Neutrophil (primary cell): ENCODE measurements around the gene GRB10.

ENCODE experiments used
- H3K27ac ChIP-seq: fragments of 200-600 bp; sonication (generic); 2 replicates; pipeline ENCODE4 v1.5.1; 2016; ENCODE audit warnings: mild to moderate bottlenecking, moderate library complexity
- H3K27me3 ChIP-seq: fragments of 200-600 bp; sonication (generic); 2 replicates; pipeline ENCODE4 v1.6.0; 2016; ENCODE audit warnings: mild to moderate bottlenecking
- H3K36me3 ChIP-seq: fragments of 200-600 bp; sonication (generic); 2 replicates; pipeline ENCODE4 v1.5.1; 2017
- H3K4me1 ChIP-seq, 2 experiments: fragments of 200-600 bp in 1 of 2; sonication (generic) in 1 of 2; 1 replicate in 1 of 2; 2 replicates in 1 of 2; pipeline versions ENCODE4 v1.5.1 to v1.6.1; 2013 to 2016; ENCODE audit warnings: low read depth in 1 of 2, low read length in 1 of 2, mild to moderate bottlenecking in 1 of 2, moderate library complexity in 1 of 2; ENCODE audit not compliant: control insufficient read depth in 1 of 2, insufficient read depth in 1 of 2
- H3K4me3 ChIP-seq, 2 experiments: fragments of 200-600 bp in 1 of 2; sonication (generic) in 1 of 2; 1 replicate in 1 of 2; 2 replicates in 1 of 2; pipeline ENCODE4 v1.5.1; 2013 to 2016; ENCODE audit warnings: low read depth in 1 of 2, low read length in 1 of 2, mild to moderate bottlenecking in 1 of 2, moderate library complexity in 1 of 2
- H3K9me3 ChIP-seq: fragments of 200-600 bp; sonication (generic); 2 replicates; pipeline ENCODE4 v1.5.1; 2016
- TF ChIP-seq, protein P1 (sequence below): fragments of 200-600 bp; sonication (generic); IDR thresholded peaks from 2 replicates; pipeline ENCODE4 v1.5.1; 2016; ENCODE audit warnings: antibody characterized with exemption

The GRB10 gene

DNA sequence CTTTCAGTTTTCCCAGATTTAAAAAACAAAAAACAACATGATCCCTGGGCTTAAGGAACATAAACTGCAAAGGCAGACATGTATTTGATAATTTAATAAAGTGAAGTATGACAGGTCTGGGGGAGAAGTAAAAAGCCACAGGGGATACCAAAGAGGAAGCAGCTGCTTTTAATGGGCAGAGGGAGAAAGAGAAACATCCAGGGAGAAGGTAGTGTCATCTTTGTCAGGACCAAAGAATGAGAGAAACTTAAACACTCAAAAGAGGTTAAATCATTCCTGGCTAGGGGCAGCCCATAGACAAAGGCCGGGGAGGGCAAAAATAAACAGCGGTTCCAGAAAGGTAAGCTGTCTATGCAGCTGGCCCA is 94.5 kb downstream of the GRB10 start:
- TF ChIP-seq, protein P1, sequence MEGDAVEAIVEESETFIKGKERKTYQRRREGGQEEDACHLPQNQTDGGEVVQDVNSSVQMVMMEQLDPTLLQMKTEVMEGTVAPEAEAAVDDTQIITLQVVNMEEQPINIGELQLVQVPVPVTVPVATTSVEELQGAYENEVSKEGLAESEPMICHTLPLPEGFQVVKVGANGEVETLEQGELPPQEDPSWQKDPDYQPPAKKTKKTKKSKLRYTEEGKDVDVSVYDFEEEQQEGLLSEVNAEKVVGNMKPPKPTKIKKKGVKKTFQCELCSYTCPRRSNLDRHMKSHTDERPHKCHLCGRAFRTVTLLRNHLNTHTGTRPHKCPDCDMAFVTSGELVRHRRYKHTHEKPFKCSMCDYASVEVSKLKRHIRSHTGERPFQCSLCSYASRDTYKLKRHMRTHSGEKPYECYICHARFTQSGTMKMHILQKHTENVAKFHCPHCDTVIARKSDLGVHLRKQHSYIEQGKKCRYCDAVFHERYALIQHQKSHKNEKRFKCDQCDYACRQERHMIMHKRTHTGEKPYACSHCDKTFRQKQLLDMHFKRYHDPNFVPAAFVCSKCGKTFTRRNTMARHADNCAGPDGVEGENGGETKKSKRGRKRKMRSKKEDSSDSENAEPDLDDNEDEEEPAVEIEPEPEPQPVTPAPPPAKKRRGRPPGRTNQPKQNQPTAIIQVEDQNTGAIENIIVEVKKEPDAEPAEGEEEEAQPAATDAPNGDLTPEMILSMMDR: no peak
- no peak overlapping the region for H3K27ac ChIP-seq
- no peaks in the 10 kb centered on the region for H3K9me3 ChIP-seq
- H3K36me3 ChIP-seq: no peaks in the 10 kb centered on the region
- H3K4me1 ChIP-seq: peaks cover 7 to 10% of the 10 kb centered on the region in 2 experiments
- no peaks in the 10 kb centered on the region for H3K27me3 ChIP-seq
- H3K4me3 ChIP-seq: no peak overlapping the region

DNA sequence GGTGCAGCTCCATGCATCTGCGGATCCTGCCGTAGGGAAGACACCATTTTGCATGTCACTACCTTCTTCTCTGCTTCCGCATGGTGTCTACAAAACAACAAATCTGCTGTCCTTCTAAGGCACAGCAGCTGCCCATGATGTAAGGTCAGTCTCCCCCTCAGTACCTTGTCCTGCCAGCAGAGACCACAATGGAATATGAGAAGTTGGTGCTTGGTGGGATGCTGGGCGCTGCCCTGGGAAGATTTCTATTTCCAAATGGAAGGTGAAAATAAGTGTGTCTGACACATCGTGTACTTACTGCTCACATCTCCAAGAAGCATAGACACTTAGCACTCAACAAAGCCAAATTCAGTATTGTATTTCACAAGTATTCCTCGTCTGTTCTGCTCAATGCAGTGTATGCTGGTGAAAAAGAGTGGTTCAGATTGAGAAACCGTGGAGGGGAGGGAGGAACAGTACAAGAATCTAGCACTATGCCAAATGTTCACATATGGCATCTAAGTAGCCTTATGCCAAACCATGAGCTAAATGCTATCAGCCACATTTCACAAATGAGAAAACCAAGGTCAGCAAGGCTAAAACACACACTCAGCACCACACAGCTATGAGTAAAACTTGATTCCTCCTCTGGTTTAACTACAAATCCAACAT is 95.0 kb downstream of the GRB10 start:
- Histone ChIP-seq H3K4me1 (peaks cover 7 to 10% of the 10 kb centered on the region in 2 experiments), H3K27ac (no peak overlapping the region), H3K9me3 (no peaks in the 10 kb centered on the region), H3K4me3 (no peak overlapping the region), H3K27me3 (no peaks in the 10 kb centered on the region), H3K36me3 (no peaks in the 10 kb centered on the region)
- TF ChIP-seq, protein P1: no peak

DNA sequence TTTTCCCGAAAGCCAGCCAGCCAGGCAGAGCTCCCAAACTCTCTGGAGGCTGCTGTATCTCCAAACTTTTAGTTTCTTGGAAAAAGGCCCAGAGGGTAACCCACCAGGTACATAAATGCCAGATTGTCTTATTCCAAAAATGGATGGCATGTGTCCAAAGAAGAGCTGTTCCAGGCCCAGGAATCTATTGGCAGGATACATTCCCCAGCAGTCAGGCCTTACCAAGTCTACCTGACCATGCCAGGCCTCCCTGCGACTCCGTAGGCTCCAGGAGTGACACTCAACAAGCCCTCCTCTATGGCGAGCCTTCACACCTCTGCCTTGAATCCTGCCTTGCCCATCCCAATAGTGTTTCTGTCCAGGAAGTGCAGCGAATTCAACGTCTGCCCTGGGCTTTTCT is 95.6 kb downstream of the GRB10 start:
- H3K4me1 ChIP-seq: peaks cover 2 to 6% of the 10 kb centered on the region in 2 experiments
- TF ChIP-seq, protein P1: no peak

DNA sequence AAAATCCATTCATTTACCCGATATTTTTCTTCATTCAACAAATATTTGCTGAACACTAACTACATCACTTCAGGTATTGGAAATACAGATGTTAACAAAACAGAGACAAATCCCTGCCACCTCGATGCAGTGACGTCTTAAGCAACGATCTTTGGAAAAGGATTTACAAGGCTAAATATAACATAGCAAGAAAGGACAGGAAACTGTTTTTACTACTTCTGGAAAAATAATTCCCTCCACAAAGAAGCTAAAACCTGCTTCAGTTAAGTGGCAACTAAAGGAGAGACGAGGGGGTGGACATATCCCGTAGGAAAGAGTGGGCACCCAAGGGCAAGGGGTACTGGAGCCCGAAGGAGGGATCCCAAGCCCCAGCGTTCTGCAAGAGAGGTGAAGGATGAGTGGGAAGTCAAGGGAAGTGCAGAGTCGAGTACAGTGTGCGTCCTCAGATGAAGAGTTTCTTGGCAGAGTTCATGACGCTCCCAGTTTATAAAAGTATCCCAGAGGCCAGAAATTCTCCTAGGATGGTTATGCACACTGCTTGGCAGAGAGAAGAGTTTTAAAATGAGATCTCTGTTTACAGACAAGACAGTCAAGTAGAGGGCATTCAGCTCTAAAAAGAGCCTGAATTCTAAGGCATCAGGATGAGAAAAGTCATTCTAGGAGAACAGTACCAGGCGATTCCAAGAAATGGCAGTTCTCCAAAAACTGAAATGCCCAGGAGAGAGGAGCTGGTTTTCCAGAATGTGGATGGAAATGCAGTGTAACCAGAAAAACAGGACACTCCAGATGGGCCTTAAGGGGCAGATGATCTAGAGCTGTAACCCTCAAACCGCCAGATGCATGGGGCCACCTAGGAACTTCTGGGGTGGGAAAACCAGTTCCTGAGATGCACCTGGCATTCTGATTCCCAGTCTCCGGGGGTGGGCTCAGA is 97.3 kb downstream of the GRB10 start:
- H3K4me1 ChIP-seq: peaks cover 7 to 14% of the 10 kb centered on the region in 2 experiments
- no peak overlapping the region for H3K4me3 ChIP-seq
- TF ChIP-seq, protein P1: no peak
- no peaks in the 10 kb centered on the region for H3K36me3 ChIP-seq
- H3K27ac ChIP-seq: no peak overlapping the region
- H3K27me3 ChIP-seq: no peaks in the 10 kb centered on the region
- no peaks in the 10 kb centered on the region for H3K9me3 ChIP-seq

More for the DNA sequence above, 95.6 kb downstream of the GRB10 start:
- Histone ChIP-seq H3K27ac (no peak overlapping the region), H3K27me3 (no peaks in the 10 kb centered on the region), H3K36me3 (no peaks in the 10 kb centered on the region), H3K4me3 (no peak overlapping the region), H3K9me3 (no peaks in the 10 kb centered on the region)

DNA sequence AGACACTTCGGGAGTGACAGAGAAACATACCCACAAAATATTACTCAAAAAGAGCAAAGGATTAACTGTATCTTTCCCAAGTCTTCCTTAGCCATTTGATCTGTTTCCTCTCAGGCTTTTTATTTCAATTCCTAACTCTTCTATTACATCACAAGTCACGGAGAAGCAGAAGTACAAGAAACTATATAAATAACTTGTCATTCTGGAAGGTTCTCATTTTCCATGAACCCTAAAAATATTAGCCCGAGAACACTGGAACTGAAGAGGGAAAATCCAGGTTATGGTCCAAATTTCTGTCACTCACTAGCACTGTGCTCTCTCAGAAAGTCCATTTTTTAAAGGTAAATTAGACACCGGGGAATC is 98.0 kb downstream of the GRB10 start:
- H3K27me3 ChIP-seq: no peaks in the 10 kb centered on the region
- TF ChIP-seq, protein P1: no peak
- H3K4me1 ChIP-seq: peaks cover 7 to 14% of the 10 kb centered on the region in 2 experiments
- H3K36me3 ChIP-seq: no peaks in the 10 kb centered on the region
- H3K27ac ChIP-seq: no peak overlapping the region
- no peaks in the 10 kb centered on the region for H3K9me3 ChIP-seq
- no peak overlapping the region for H3K4me3 ChIP-seq
